HepG2 (cell line): Measurements from ENCODE around the gene DDX18. TPM values are rescaled to one million over a fixed set of nuclear protein-coding genes. Genes with fewer than 3 reads are reported as not detected.

Source experiments
- ARID5B ChIP-seq: IDR thresholded peaks from 2 replicates; pipeline ENCODE4 v1.4.0; 2020; ENCODE audit warnings: mild to moderate bottlenecking, missing genetic modification reagents
- ELK4 ChIP-seq: sonication (generic); formaldehyde crosslinking; IDR thresholded peaks from 2 replicates; pipeline ENCODE4 v1.9.0; 2021; ENCODE audit warnings: missing genetic modification reagents, borderline replicate concordance
- JUND ChIP-seq: sonication (generic); formaldehyde crosslinking; IDR thresholded peaks from 2 replicates; pipeline ENCODE4 v1.8.0; 2022; ENCODE audit warnings: mild to moderate bottlenecking, missing genetic modification reagents
- KIAA2018 ChIP-seq: sonication (generic); formaldehyde crosslinking; IDR thresholded peaks from 2 replicates; pipeline ENCODE4 v1.5.0; 2020; ENCODE audit warnings: mild to moderate bottlenecking, missing genetic modification reagents, borderline replicate concordance
- LBX2 ChIP-seq: sonication (generic); formaldehyde crosslinking; IDR thresholded peaks from 2 replicates; pipeline ENCODE4 v1.5.0; 2020; ENCODE audit warnings: missing genetic modification reagents, mild to moderate bottlenecking, borderline replicate concordance
- NFYC ChIP-seq: IDR thresholded peaks from 2 replicates; pipeline ENCODE4 v1.6.1; 2016; ENCODE audit warnings: missing genetic modification reagents, missing compliant biosample characterization
- NR0B2 ChIP-seq: sonication (generic); formaldehyde crosslinking; IDR thresholded peaks from 2 replicates; pipeline ENCODE4 v1.4.0; 2020; ENCODE audit warnings: mild to moderate bottlenecking, missing genetic modification reagents
- SIX4 ChIP-seq: sonication (generic); formaldehyde crosslinking; IDR thresholded peaks from 2 replicates; pipeline ENCODE4 v1.4.0; 2020; ENCODE audit warnings: missing genetic modification reagents
- SSRP1 ChIP-seq: IDR thresholded peaks from 2 replicates; pipeline ENCODE4 v1.6.1; 2016; ENCODE audit warnings: control low read depth
- THYN1 ChIP-seq: sonication (generic); formaldehyde crosslinking; IDR thresholded peaks from 2 replicates; pipeline ENCODE4 v1.8.1; 2023; ENCODE audit warnings: low read depth, mild to moderate bottlenecking, moderate library complexity, missing genetic modification reagents, borderline replicate concordance
- ZNF317 ChIP-seq: sonication (generic); formaldehyde crosslinking; IDR thresholded peaks from 2 replicates; pipeline ENCODE4 v1.5.0; 2020; ENCODE audit warnings: mild to moderate bottlenecking, missing genetic modification reagents
- polyA plus RNA-seq, 8 experiments: library from polyadenylated mRNA; depleted of rRNA in 3 of 8; stranded (reverse) in 7 of 8; unstranded in 1 of 8; fragments of >200 nt; fragmentation: Illumina TruSeq in 4 of 8; extraction: Trizol in 4 of 8; gene quantifications; 2 replicates each; pipeline versions ENCODE4 v1.2.1 to v1.2.3, GENCODE V29; 2011 to 2016; ENCODE audit warnings: low read depth in 4 of 8, missing spikeins in 1 of 8, mixed read lengths in 1 of 8; ENCODE audit not compliant: insufficient read depth in 1 of 8
- total RNA-seq, 5 experiments: library from RNA; depleted of rRNA; stranded (reverse); fragments of >200 nt; fragmentation: Illumina TruSeq; extraction: Trizol; gene quantifications; 2 replicates each; pipeline ENCODE4 v1.2.3, GENCODE V29; 2016; ENCODE audit warnings: low read depth in 1 of 5

DDX18 gene
- total and polyA plus RNA-seq, 2 of the 13 experiments (the other 11 are each of a cell fraction or from before 2014, with no cell fraction given): 64.0 to 134 TPM

GRCh38 chr2:117814417-117815264 is at the start of gene DDX18 (continued):
- TF ChIP-seq ELK4 (CRISPR knock-in tag): no peak
- peak; percentile 92 for TF ChIP-seq ZNF317
- TF ChIP-seq SIX4 (CRISPR knock-in tag): peak; percentile 80; the same call in 1 of the 2 replicates
- peak; percentile 52 for TF ChIP-seq NFYC (CRISPR knock-in tag)
- peak; percentile 49; the same call in 1 of the 2 replicates for TF ChIP-seq KIAA2018 (CRISPR knock-in tag)
- peak; percentile 99 for TF ChIP-seq NR0B2 (CRISPR knock-in tag)
- TF ChIP-seq JUND (CRISPR knock-in tag): no peak; the same call in 1 of the 2 replicates
- TF ChIP-seq SSRP1 (CRISPR knock-in tag): peak; percentile 89
- no peak for TF ChIP-seq LBX2
- no peak for TF ChIP-seq THYN1 (CRISPR knock-in tag)
- TF ChIP-seq ARID5B (CRISPR knock-in tag): peak; percentile 94
